HUES48 (cell line): Measurements from ENCODE around the gene ADRM1.
A peak's percentile ranks its signal among the peaks of the same experiment; 100 is the strongest.

Experiments
- H3K27ac ChIP-seq: one replicate; pipeline ENCODE4 v1.7.0; 2013; ENCODE audit warnings: low read depth, low read length, inconsistent platforms
- H3K27me3 ChIP-seq: 2 replicates; pipeline ENCODE4 v1.6.1; 2013; ENCODE audit warnings: mild to moderate bottlenecking, low read length; ENCODE audit not compliant: control insufficient read depth, insufficient read depth
- H3K36me3 ChIP-seq: 2 replicates; pipeline ENCODE4 v1.6.1; 2013; ENCODE audit warnings: low read length; ENCODE audit not compliant: control insufficient read depth, insufficient read depth
- H3K4me1 ChIP-seq: 2 replicates; pipeline ENCODE4 v1.6.1; 2013; ENCODE audit warnings: mild to moderate bottlenecking, low read length; ENCODE audit not compliant: control insufficient read depth, insufficient read depth
- H3K4me3 ChIP-seq: 2 replicates; pipeline ENCODE4 v1.5.1; 2013; ENCODE audit warnings: mild to moderate bottlenecking, low read depth, low read length
- H3K9ac ChIP-seq: 2 replicates; pipeline ENCODE4 v1.6.1; 2013; ENCODE audit warnings: mild to moderate bottlenecking, low read depth, low read length, moderate library complexity
- H3K9me3 ChIP-seq: 2 replicates; pipeline ENCODE4 v1.6.1; 2013; ENCODE audit warnings: low read length; ENCODE audit not compliant: control insufficient read depth, insufficient read depth

Gene ADRM1

DNA sequence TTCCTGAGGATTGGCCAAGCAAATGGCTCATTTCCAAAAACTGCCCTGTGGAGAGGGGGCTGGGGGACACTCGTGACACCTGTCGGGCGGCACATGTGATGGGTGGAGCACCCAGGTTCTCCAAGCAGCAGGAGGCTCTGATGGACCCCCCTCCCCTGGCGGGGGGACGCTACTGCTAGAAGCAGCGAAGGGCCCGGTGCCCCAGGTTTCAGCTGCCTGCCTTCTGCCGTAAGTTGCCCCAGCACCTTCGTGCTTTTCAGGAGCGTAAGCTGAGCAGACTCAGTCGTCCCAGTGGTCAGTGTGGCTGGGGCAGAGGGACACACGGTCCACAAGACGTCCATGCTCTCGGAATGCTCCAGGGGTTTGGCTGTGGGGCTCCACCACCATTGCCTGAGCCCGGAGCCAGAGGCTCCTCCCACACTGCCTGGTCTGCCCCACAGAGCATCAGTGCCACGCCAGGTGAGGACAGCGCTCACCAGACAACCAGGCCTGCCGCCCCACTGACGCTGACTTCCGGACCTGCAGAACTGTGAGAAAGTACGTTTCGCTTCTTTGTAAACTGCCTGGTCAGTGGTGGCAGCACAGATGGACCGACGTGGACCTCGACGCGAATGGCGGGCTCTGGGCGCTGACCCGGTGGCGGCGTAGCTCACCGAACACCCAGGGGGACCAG, 4.1 kb upstream of the ADRM1 start:
- Histone ChIP-seq H3K9ac (no peak overlapping the region), H3K27me3 (no peaks in the 10 kb centered on the region), H3K9me3 (no peaks in the 10 kb centered on the region), H3K4me1 (no peaks in the 10 kb centered on the region), H3K27ac (no peak overlapping the region), H3K4me3 (no peak overlapping the region), H3K36me3 (peaks cover 29% of the 10 kb centered on the region)

DNA sequence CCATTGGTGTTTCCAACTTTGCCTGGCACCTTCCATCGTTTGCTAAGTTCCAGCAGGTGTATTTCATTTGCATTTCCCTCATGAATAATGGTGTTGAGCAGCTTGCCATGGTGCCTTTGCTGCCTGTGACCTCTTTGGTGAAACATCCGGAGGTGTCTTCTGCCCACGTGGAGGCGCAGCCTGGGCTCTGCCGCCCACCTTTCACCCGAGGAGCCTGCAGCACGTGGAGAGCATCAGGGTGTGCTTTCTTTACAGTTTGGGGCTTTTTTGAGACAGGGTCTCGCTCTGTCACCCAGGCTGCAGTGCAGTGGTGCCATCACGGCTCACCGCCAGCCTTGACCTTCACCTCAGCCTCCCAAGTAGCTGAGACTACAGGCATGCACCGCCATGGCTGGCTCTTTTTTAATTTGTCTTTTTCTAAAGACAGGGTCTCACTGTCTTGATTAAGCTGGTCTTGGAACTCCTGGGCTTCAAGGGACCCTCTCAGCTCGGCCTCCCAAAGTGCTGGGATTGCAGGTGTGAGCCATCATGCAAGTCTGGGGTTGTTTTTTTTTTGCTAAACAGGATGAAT, 3.0 kb upstream of the ADRM1 start:
- H3K9me3 ChIP-seq, result no peaks in the 10 kb centered on the region
- no peaks in the 10 kb centered on the region for H3K27me3 ChIP-seq
- H3K4me3 ChIP-seq, result no peak overlapping the region
- H3K9ac ChIP-seq, result no peak overlapping the region
- H3K4me1 ChIP-seq, result peaks cover 6% of the 10 kb centered on the region; the same call in 1 of the 2 replicates
- no peak overlapping the region for H3K27ac ChIP-seq
- H3K36me3 ChIP-seq, result peaks cover 28% of the 10 kb centered on the region

DNA sequence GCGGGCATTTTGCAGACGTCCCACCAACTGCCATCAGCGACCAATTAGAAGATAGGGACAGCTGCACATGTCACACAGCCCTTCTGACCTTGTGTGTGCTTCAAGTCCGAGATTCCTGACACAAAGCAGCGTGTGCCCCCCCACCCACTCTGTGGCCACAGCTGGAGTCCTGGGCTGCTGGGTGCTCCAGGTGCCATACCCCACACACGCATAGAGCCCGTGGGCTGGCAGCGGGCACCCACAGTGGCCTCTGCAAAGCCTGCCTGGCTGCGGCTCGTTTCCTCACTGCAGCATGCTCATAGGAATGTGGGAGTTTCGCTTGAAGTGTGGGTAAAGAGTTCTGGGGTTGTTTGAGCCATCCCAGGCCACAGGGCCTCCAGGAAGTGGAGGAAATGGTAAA, 2.5 kb upstream of the ADRM1 start:
- Histone ChIP-seq H3K27ac (no peak overlapping the region), H3K9me3 (no peaks in the 10 kb centered on the region), H3K4me3 (no peak overlapping the region), H3K27me3 (no peaks in the 10 kb centered on the region), H3K4me1 (peaks cover 6% of the 10 kb centered on the region; the same call in 1 of the 2 replicates), H3K9ac (no peak overlapping the region), H3K36me3 (peaks cover 31% of the 10 kb centered on the region)

DNA sequence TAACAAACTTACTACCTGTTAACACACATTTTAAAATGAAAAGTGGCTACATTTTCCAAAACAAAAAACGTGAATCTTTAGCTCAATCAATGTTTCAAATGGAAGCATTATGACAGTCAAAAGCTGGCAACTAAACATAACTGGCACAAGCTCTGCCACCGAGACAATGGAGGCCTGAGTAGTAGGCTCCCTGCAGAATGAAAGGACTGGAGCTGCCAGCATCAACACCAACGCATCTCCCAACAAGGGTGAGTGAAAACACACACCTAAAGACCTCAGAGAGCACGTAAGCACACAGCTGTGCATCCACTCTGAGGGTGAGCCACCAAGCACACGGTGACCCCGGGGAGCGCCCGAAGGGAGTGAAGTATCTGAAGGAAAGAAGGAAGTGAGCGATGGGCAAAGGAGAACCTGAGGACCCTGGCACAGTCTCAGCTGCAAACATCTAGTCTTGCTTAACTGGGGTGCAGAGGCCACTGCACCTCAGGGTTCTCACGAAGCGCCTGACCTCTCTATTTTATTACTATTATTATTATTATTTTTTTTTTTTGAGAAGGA, 1.6 kb upstream of the ADRM1 start:
- H3K9ac ChIP-seq, result no peak overlapping the region
- no peak overlapping the region; the same call in 1 of the 2 replicates for H3K4me3 ChIP-seq
- H3K27ac ChIP-seq, result no peak overlapping the region
- H3K36me3 ChIP-seq, result peaks cover 31% of the 10 kb centered on the region
- H3K9me3 ChIP-seq, result no peaks in the 10 kb centered on the region
- peaks cover 6% of the 10 kb centered on the region; the same call in 1 of the 2 replicates for H3K4me1 ChIP-seq
- no peaks in the 10 kb centered on the region for H3K27me3 ChIP-seq

DNA sequence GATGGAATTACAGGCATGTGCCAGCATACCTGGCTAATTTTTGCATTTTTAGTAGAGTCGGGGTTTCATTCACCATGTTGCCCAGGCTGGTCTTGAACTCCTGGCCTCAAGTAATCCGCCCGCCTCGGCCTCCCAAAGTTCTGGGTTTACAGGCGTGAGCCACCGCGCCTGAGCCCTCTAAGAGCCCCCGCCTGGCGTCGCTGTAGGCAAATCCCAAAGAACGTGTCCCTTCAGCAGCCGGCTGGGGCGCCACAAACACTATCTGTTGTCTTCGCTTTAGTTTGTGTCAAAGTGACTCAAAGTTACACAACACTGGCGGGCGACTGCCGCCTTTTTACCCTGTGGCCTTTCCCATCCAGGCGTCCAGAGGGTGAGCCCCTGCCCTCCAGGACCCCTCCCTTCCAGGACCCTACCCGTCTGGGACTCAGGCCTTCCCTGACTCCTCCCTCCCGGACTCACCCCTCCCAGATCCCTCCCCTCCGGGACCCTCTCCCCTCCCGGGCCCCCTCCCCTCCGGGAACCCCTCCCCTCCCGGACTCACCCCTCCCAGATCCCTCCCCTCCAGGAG, 940 bp upstream of the ADRM1 start:
- Histone ChIP-seq H3K9ac (no peak overlapping the region), H3K4me1 (peaks cover 6% of the 10 kb centered on the region; the same call in 1 of the 2 replicates), H3K36me3 (peaks cover 34% of the 10 kb centered on the region), H3K9me3 (no peaks in the 10 kb centered on the region), H3K27ac (peak overlapping the region; percentile 98), H3K27me3 (no peaks in the 10 kb centered on the region), H3K4me3 (peak overlapping the region; percentile 82)

DNA sequence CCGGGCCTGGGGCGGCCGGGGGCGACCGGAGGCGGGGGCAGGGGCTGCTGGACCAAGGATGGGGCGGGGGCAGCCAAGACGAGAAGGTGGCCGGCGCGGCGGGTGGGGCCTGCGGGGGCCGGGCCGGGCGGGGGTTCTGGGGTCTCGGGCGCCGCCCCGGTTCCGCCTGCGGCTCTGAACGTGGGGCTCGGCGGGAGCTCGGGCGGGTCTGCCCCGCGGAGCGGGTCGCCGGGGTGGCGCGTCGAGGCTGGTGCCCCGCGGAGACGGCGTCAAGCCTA, 204 bp downstream of the ADRM1 start:
- H3K36me3 ChIP-seq, result peaks cover 42% of the 10 kb centered on the region
- H3K9ac ChIP-seq, result peak overlapping the region; percentile 83
- peak overlapping the region; percentile 87 for H3K27ac ChIP-seq
- no peaks in the 10 kb centered on the region for H3K9me3 ChIP-seq
- no peaks in the 10 kb centered on the region for H3K27me3 ChIP-seq
- peaks cover 6% of the 10 kb centered on the region; the same call in 1 of the 2 replicates for H3K4me1 ChIP-seq
- H3K4me3 ChIP-seq, result peak overlapping the region; percentile 89

DNA sequence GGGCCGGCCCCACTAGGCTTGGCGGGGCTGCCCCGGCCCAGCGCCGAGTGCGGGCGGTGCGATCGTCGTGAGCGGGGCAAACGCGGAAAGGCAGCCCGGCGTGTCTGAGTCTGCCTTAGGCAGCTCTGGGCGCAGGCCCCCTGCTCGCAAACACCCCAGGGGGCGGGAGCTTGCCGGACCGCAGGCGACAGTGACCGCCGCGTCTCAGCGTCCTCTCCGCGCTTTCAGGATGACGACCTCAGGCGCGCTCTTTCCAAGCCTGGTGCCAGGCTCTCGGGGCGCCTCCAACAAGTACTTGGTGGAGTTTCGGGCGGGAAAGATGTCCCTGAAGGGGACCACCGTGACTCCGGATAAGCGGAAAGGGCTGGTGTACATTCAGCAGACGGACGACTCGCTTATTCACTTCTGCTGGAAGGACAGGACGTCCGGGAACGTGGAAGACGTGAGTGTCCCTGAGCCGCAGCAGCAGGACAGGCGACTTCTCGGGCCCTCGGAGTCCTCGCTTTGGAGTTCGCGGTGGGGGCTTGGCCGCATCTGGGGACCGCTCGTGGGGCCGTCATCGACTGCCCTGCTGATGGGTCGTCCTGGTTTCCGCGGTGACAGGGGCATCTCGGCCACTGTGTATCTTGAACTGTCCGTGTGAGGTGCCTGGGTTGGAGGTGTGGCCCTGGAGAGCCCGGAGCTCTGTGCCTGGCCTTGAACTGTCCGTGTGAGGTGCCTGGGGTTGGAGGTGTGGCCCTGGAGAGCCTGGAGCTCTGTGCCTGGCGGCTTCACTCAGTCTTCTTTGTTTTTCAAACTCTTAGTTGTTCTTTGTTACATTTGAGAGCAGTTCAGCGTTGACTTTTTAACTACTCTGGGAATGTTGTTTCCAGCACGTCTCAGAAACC, 786 bp downstream of the ADRM1 start:
- Histone ChIP-seq H3K9ac (peak overlapping the region; percentile 83), H3K4me1 (peaks cover 6% of the 10 kb centered on the region; the same call in 1 of the 2 replicates), H3K4me3 (peak overlapping the region; percentile 89), H3K36me3 (peaks cover 48% of the 10 kb centered on the region), H3K9me3 (no peaks in the 10 kb centered on the region), H3K27me3 (no peaks in the 10 kb centered on the region), H3K27ac (peak overlapping the region; percentile 87)

DNA sequence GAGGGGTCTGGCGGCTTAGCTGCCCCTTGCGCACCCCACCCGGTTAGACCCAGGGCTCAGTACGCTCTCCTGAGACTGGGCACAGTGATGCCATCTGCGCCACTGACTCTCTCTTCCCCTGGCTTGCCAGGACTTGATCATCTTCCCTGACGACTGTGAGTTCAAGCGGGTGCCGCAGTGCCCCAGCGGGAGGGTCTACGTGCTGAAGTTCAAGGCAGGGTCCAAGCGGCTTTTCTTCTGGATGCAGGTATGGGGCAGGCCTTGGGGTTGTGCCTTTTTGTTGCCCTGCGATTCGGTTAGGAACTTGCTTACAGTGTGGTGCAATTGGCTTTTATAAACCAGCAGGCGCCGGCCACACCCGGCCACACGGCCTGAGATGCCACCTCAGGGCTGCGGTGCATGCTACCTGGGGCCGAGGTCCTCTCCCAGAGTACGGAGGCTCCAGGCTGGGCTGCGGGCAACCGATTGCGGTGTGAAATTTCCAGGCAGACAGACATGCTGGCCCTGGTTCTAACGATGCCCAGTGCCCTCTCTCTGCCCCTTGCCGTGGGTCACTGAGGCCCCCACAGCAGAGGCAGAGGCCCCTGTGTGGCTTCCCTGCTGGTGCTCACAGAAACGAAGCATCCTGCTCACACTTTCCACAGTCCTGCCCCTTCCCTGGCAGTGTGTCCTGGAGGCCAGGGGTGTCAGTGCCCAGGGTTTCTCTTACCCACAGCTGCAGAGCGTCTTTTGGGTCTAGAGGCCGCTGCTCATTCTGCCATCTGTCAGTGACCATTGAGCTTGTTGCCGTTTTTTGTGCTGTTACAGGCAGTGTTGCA, 1.7 kb downstream of the ADRM1 start:
- Histone ChIP-seq H3K4me3 (peak overlapping the region; percentile 89), H3K9me3 (no peaks in the 10 kb centered on the region), H3K4me1 (peaks cover 6% of the 10 kb centered on the region; the same call in 1 of the 2 replicates), H3K27ac (no peak overlapping the region), H3K27me3 (no peaks in the 10 kb centered on the region), H3K9ac (0 out of 2 replicates have a peak overlapping the region, but pooled peaks have one; percentile 3), H3K36me3 (peaks cover 55% of the 10 kb centered on the region)

DNA sequence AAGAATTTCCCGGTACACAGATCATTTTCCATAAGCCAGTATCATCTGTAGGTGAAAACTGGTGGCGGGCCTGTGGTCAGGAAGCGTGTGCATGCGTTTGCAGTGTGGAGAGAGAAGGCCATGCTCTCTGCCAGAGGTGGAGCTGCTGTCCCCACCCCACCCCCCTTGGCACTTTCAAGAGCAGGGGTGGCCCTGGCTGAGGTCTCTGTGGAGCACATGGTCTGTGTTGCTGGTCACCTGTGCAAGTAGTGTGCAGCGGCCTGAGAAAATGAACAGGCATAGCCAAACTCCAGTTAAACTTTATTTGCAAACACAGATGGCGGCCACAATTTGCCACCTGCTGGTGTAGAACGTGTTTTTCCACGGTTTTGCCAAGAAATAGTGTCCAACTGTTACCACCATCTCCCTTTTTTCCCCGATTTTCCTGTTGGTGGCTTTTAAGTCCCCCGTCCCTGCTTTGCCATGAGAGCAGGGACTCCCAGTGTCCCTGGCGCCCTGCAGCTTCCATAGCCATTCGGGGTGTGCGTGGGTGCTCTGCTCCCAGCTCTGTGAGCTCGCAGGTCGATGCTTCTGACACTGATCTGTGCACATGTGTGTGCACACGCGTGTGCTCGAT, 2.5 kb downstream of the ADRM1 start:
- Histone ChIP-seq H3K27ac (peak overlapping the region; percentile 12), H3K27me3 (no peaks in the 10 kb centered on the region), H3K9me3 (no peaks in the 10 kb centered on the region), H3K36me3 (peaks cover 61% of the 10 kb centered on the region), H3K4me1 (peaks cover 6% of the 10 kb centered on the region; the same call in 1 of the 2 replicates), H3K4me3 (no peak overlapping the region; the same call in 1 of the 2 replicates), H3K9ac (no peak overlapping the region)
